Measurements from ENCODE around the gene ADAMTS17. TPM values are rescaled to one million over a fixed set of nuclear protein-coding genes. Genes with fewer than 3 reads are reported as not detected.

ADAMTS17 gene
- total RNA-seq, 1 experiment from 2014 or later: 0.15 TPM

DNA sequence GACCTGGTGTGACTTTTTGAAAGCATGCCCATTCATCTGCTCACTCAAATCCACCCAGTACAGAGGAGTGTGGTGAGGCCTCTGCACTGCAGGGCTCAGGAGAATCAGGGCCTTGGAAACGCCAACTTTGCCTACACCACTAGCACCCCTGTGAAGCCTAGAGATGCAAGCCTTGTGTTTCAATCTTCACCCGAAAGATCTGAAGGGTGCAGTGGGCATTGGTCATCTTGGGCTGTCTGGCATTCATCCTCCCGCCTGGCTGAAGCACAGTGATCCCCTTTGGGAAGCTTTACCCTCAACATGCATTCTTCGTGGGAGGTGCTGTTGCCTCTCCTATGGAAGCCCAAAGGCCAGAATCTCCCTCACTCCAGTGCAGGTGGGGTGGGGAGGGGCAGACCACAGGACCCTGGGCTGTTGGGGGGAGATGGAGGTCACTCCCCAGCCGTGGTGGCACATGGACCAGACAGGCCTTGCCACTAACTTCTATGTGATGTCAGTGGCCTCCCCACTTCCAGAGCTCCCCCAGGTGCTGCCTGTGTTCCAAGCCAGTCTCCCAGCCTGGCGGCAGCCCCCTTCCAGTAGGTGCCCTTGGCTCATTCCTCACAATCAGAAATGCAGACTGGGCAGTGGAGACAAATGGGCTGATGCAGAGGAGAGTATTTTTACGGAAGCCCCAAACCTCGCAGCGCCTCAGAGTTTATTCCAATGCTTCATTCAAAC is 92.5 kb downstream of the ADAMTS17 start:
- intact Hi-C loops (cut with micrococcal nuclease; ENCODE audit: unreplicated experiment): no loop called here
- POLR2A ChIA-PET (ENCODE audit: low non-redundant PET): no interaction called here
- no peaks in the 10 kb centered on the region for H3K4me1 ChIP-seq (ENCODE audit: insufficient read depth, low read length, poor library complexity, severe bottlenecking)
- H3K4me3 ChIP-seq (ENCODE audit: low read depth, low read length, poor library complexity, severe bottlenecking): no peak overlapping the region
- TF ChIP-seq, protein P1, sequence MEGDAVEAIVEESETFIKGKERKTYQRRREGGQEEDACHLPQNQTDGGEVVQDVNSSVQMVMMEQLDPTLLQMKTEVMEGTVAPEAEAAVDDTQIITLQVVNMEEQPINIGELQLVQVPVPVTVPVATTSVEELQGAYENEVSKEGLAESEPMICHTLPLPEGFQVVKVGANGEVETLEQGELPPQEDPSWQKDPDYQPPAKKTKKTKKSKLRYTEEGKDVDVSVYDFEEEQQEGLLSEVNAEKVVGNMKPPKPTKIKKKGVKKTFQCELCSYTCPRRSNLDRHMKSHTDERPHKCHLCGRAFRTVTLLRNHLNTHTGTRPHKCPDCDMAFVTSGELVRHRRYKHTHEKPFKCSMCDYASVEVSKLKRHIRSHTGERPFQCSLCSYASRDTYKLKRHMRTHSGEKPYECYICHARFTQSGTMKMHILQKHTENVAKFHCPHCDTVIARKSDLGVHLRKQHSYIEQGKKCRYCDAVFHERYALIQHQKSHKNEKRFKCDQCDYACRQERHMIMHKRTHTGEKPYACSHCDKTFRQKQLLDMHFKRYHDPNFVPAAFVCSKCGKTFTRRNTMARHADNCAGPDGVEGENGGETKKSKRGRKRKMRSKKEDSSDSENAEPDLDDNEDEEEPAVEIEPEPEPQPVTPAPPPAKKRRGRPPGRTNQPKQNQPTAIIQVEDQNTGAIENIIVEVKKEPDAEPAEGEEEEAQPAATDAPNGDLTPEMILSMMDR (conservative IDR thresholded peaks at IDR 0.05; ENCODE audit: low read depth, low read length): no peak
- no peak for TF ChIP-seq EZH2 (IDR thresholded peaks at IDR 0.05; ENCODE audit: borderline replicate concordance, low read depth, low read length, poor library complexity, severe bottlenecking)
- peaks cover 36% of the 10 kb centered on the region for H3K9me3 ChIP-seq (ENCODE audit: low read depth, low read length, poor library complexity, severe bottlenecking)
- no peaks in the 10 kb centered on the region for H3K36me3 ChIP-seq (ENCODE audit: insufficient read depth, low read length, poor library complexity, severe bottlenecking)
- DNase-seq (ENCODE audit: low spot score): no peak
- no peaks in the 10 kb centered on the region for H3K27me3 ChIP-seq (replicated peaks; ENCODE audit: insufficient read depth, low read depth, low read length, poor library complexity)
- CTCF ChIA-PET: no interaction called here
- no TSS peak for BruUV-seq (replicated peaks)
- H3K27ac ChIP-seq (ENCODE audit: low read depth, low read length, poor library complexity, severe bottlenecking): no peak overlapping the region

DNA sequence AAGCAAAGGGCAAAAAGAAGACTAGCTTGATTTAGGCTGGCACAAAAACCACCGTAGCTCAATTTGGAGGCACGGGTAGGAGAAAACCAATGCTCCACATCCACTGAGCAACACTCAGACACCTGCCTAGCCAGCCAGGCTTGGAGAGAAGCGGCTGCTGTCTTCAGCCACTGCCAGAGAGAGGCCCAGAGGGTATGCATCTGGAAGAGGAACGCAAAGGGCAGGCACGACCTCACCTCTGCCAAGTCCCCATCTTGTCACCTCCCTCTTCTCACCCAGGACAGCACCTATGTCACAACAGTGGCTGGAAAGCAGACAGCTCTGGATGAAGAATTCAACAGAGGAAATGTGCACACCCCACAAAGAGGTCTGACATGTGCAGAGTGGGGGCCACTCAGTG is 93.5 kb downstream of the ADAMTS17 start:
- H3K27me3 ChIP-seq (replicated peaks; ENCODE audit: insufficient read depth, low read depth, low read length, poor library complexity): no peaks in the 10 kb centered on the region
- TF ChIP-seq, protein P1 (conservative IDR thresholded peaks at IDR 0.05; ENCODE audit: low read depth, low read length): no peak
- TF ChIP-seq EZH2 (IDR thresholded peaks at IDR 0.05; ENCODE audit: borderline replicate concordance, low read depth, low read length, poor library complexity, severe bottlenecking): no peak
- ChIA-PET POLR2A (ENCODE audit: low non-redundant PET) (no interaction called here), CTCF (no interaction called here)
- no TSS peak for BruUV-seq (replicated peaks)
- peaks cover 36% of the 10 kb centered on the region for H3K9me3 ChIP-seq (ENCODE audit: low read depth, low read length, poor library complexity, severe bottlenecking)
- no peak overlapping the region for H3K4me3 ChIP-seq (ENCODE audit: low read depth, low read length, poor library complexity, severe bottlenecking)
- DNase-seq (ENCODE audit: low spot score): no peak
- no peaks in the 10 kb centered on the region for H3K4me1 ChIP-seq (ENCODE audit: insufficient read depth, low read length, poor library complexity, severe bottlenecking)
- intact Hi-C loops (cut with micrococcal nuclease; ENCODE audit: unreplicated experiment): no loop called here
- H3K27ac ChIP-seq (ENCODE audit: low read depth, low read length, poor library complexity, severe bottlenecking): no peak overlapping the region
- H3K36me3 ChIP-seq (ENCODE audit: insufficient read depth, low read length, poor library complexity, severe bottlenecking): no peaks in the 10 kb centered on the region

DNA sequence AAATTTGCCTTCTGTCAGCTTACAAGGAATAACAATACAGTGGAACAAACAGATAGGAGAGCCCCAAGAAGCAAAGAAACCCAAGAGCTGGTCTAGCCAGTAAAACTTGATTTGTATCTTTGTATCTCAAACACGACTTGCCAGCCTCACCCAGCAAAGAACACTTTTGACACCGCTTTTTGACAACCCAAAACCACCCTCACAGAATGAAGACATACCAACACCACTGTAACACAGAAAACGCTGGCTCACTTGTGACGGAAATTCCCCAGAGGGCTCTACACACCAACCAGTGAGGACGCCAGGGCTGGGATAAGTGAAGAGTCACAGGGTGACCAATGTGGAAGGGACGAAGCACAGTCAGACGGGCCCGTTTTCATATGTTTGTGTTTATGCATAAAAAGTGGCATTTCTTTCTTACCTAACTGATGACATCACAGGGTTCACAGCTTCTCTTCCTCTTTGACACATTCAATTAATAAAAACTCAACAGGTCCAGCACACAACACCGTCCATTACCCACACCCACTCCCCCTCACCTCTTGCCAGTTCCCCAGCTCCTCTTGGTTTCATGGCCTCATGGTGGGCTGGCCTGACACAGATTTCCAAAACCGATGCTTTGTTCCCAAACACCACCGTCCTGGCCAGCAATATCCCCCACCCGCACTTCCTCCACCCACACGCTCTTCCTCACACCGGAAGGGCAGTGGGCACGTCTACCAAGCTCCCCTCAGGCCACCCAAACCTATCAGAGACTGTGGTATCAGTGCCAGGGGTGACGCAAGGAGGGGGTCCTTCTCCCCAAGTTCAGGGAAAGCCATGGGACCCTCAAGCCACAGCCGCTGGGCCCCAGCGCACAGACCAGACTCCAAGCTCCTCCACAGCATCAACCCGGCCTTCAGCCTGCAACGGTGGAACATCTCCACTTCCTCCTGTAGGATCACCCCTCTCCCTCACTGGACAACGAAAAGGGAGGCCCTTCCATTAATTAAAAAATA is 94.2 kb downstream of the ADAMTS17 start:
- Histone ChIP-seq H3K4me1 (ENCODE audit: insufficient read depth, low read length, poor library complexity, severe bottlenecking) (no peaks in the 10 kb centered on the region), H3K27me3 (replicated peaks; ENCODE audit: insufficient read depth, low read depth, low read length, poor library complexity) (no peaks in the 10 kb centered on the region), H3K36me3 (ENCODE audit: insufficient read depth, low read length, poor library complexity, severe bottlenecking) (no peaks in the 10 kb centered on the region), H3K9me3 (ENCODE audit: low read depth, low read length, poor library complexity, severe bottlenecking) (peaks cover 36% of the 10 kb centered on the region), H3K4me3 (ENCODE audit: low read depth, low read length, poor library complexity, severe bottlenecking) (no peak overlapping the region), H3K27ac (ENCODE audit: low read depth, low read length, poor library complexity, severe bottlenecking) (no peak overlapping the region)
- ChIA-PET POLR2A (ENCODE audit: low non-redundant PET) (no interaction called here), CTCF (no interaction called here)
- intact Hi-C loops (cut with micrococcal nuclease; ENCODE audit: unreplicated experiment): no loop called here
- no TSS peak for BruUV-seq (replicated peaks)
- no peak for DNase-seq (ENCODE audit: low spot score)
- TF ChIP-seq EZH2 (IDR thresholded peaks at IDR 0.05; ENCODE audit: borderline replicate concordance, low read depth, low read length, poor library complexity, severe bottlenecking): no peak
